GM10266 (cell line): ENCODE results near the gene TMIE.
A peak's percentile ranks its signal among the peaks of the same experiment; 100 is the strongest.

ENCODE experiments used
- DNase-seq: peaks from one replicate; pipeline ENCODE4 v3.0.0; 2012; ENCODE audit errors: extremely low spot score
- TF ChIP-seq, protein P1 (sequence below): IDR thresholded peaks from 2 replicates; pipeline ENCODE4 v1.5.1; 2012; ENCODE audit warnings: mild to moderate bottlenecking, low read depth; ENCODE audit not compliant: control insufficient read depth, insufficient read depth; ENCODE audit errors: missing control alignments

The TMIE gene

DNA sequence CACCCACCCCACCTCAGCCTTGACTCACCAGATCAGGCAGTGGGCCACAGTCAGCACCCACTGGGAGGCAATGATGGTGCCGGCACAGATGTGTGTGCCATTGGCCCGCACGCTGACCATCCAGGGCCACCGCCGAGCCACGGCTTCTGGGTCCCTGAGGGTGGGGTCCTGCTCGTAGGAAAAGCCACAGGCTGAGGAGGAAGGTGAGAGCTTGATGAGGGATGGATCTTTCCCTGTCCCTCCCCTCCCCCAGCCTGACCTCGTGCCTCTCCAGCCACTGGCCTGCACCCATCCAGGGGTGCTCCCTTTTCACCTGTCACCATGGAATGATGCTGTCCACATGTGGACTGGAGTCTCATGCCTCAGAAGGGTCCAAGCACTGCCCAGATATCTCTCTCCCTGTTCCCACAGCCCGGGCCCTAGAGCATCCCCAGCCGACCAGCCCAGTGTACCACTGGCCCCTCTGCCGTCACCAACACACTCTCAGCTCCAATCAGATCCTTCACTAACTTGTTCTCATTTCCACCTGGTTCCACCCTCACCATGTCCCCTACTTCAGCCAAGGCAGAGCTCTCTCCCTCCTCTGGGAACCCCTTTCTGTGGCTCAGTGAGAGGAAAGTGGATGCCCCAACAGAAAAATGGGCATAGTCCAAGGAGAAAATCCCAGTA lies 14.4 kb downstream of the TMIE start:
- TF ChIP-seq, protein P1, sequence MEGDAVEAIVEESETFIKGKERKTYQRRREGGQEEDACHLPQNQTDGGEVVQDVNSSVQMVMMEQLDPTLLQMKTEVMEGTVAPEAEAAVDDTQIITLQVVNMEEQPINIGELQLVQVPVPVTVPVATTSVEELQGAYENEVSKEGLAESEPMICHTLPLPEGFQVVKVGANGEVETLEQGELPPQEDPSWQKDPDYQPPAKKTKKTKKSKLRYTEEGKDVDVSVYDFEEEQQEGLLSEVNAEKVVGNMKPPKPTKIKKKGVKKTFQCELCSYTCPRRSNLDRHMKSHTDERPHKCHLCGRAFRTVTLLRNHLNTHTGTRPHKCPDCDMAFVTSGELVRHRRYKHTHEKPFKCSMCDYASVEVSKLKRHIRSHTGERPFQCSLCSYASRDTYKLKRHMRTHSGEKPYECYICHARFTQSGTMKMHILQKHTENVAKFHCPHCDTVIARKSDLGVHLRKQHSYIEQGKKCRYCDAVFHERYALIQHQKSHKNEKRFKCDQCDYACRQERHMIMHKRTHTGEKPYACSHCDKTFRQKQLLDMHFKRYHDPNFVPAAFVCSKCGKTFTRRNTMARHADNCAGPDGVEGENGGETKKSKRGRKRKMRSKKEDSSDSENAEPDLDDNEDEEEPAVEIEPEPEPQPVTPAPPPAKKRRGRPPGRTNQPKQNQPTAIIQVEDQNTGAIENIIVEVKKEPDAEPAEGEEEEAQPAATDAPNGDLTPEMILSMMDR = no peak
- peak; percentile 11 for DNase-seq

DNA sequence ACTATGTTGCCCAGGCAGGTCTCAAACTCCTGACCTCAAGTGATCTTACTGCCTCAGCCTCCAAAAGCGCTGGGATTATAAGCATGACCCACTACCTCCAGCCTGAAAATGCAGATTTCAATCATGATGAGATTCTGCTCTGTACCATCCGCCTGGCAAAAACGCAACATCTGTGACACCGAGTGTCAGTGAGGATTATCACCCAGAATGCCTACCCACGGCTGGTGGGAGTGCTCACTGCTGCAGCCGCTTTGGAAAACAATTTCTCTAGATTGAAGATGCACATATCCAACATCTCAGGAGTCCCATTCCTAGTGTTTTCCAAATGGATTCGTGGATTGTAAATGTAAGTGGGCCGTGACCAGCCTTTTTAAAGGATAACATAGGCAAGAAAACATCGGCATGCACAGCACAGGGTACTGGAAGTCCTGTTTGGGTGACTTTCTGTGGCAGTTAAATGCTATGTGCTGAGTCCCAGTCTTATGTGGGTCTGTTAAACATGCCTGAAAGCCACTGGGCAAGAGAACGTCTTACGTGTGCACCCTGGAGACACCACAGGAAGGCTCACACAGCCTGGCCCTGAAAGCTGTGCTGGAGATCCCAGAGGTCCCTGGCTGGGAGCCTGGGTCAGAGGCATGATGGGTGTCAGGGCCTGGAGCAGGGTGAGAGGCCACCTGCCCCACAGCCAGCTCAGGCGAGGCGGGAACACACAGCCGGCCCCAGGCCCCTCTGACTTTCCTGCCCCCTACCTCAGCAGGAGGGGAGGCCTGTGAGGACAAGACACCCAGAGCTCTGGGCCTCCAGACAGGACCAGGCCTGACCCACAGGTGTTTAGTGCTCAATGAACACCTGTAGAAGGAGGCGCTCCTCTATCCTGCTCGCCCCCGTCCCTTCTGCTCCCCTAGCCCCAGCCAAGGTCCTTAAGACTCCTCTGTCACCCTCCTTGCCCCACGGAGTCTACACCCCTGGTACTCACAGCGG lies 15.6 kb downstream of the TMIE start:
- TF ChIP-seq, protein P1 = no peak
- DNase-seq = no peak

DNA sequence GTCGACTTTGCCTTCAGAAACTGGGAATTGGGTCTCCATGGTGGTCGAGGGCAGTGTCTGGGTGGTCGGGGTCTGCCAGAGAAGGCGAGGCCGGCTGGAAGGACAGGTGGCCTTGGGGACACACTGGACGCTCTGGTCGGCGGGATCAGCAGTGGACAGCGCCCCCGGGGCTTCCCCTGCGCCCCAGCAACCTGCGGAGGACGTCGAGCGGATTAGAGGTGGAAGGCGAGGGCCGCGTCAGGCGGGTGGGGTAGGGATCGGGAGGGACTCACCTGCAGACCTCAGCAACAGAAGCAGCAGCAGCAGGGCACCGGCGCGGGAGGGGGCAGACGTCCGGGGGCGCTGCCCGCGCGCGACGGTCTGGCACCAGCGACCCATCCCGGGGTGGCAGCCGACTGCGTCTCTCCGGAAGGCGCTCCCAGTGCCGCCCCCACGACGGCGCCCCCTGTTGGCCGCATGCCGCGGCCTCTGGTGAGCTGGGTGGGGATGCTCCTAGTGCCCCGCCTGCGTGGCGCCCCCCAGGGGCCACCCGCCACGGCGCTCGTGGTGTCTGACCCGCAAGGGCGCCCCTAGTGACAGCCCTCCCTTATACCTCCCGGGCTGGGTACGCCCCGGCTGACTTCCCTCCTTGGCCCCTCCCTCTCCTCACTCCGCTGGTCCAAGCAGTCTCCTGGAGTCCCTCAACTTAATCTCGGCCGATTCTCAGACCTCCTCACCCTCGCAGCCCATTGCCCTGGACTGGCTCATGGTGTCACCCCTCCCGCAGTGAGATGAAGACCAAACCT lies 16.4 kb downstream of the TMIE start, which contains the start of gene PRSS50:
Gene PRSS50 (minus strand): TSS at position 423 of the 785 bp plus-strand sequence. CDS start 45 bp downstream, at position 378.
- TF ChIP-seq, protein P1 = no peak
- no peak for DNase-seq

DNA sequence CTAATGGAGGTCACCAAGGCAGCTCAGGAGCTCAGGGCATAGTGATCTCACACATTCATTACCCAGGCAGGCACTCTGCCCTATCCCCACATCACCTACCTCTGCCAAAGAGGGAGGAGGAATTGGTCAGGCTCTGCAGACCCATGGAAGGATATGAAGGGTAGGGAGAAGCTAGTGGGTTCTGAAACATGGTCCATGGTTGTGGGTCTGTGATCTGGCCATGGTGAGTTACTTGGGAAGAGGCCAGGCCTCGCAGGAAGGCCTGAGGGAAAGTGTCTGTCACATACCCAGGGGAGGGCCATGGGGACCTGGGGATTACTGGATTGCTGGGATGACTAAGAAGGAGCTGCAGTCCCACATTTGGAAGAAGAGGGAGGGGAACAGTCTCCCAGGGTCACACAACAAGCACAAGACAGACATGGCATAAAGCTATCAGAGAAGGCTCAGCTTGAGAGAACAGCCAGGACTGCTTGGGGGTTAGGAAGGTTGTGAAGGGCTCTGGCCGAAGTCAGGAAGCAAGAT lies 17.9 kb downstream of the TMIE start:
- DNase-seq = no peak
- TF ChIP-seq, protein P1 = no peak

DNA sequence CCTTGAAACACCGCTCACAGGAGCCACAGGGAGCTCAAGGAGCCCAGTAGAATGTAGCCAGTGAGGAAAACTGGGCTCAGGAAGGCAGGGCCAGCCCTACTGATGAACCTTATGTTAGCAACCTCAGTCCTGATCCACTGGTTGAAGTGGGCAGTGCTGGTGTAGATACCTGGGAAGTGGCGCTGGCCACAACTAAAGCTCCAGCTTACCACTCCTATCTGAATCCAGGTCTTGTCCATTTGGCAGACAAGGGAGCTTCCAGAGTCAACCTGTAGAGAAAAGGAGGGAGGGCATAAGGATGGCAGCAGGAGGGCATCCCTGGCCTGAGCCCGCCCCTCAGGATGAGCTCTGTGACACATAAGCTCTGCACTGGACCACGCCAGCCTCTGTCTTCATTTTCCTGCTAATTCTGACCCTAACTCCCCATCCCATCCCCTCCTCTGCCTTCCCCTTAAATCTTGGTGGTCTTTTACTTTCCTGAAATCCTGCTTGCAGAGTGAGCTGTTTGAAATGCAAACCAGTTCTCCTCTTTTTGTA lies 18.6 kb downstream of the TMIE start:
- TF ChIP-seq, protein P1 = no peak
- DNase-seq = peak; percentile 7

DNA sequence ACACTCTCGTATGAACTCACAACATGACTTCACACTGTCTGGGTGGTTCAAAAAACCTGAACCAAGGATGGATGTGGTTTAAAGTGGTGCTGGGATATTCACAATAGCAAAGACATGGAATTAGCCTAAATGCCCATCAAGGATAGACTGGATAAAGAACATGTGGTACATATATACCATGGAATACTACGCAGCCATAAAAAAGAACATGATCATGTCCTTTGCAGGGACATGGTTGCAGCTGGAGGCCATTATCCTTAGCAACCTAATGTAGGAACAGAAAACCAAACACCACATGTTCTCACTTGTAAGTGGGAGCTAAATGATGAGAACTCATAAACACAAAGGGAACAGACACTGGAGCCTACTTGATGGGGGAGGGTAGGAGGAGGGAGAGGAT lies 19.8 kb downstream of the TMIE start:
- no peak for DNase-seq
- TF ChIP-seq, protein P1 = no peak
